HUES64 (cell line): Measurements from ENCODE around the gene KNSTRN.

Source experiments
- H3K27ac ChIP-seq: 2 replicates; pipeline ENCODE4 v1.7.0; 2013; ENCODE audit warnings: low read depth, low read length, inconsistent platforms
- H3K27me3 ChIP-seq: 2 replicates; pipeline ENCODE4 v1.6.1; 2013; ENCODE audit warnings: mild to moderate bottlenecking, low read length; ENCODE audit not compliant: insufficient read depth
- H3K36me3 ChIP-seq: 2 replicates; pipeline ENCODE4 v1.6.1; 2013; ENCODE audit warnings: mild to moderate bottlenecking, low read length; ENCODE audit not compliant: insufficient read depth
- H3K4me1 ChIP-seq: 2 replicates; pipeline ENCODE4 v1.6.1; 2013; ENCODE audit warnings: mild to moderate bottlenecking, low read length, moderate library complexity; ENCODE audit not compliant: insufficient read depth
- H3K4me3 ChIP-seq: 2 replicates; pipeline ENCODE4 v1.5.1; 2013; ENCODE audit warnings: mild to moderate bottlenecking, low read length, moderate library complexity
- H3K9ac ChIP-seq: 2 replicates; pipeline ENCODE4 v1.6.1; 2013; ENCODE audit warnings: mild to moderate bottlenecking, low read depth, low read length
- H3K9me3 ChIP-seq: 2 replicates; pipeline ENCODE4 v1.6.1; 2013; ENCODE audit warnings: low read depth, low read length; ENCODE audit not compliant: insufficient read depth
- WGBS: fragments of 150-250, 120-280 bp; methylation state at CpG from one replicate; pipeline ENCODE4 v1.1.7; 2013; ENCODE audit warnings: missing lambda C conversion rate; 5-methylcytosine and 5-hydroxymethylcytosine counted together

Gene KNSTRN

DNA sequence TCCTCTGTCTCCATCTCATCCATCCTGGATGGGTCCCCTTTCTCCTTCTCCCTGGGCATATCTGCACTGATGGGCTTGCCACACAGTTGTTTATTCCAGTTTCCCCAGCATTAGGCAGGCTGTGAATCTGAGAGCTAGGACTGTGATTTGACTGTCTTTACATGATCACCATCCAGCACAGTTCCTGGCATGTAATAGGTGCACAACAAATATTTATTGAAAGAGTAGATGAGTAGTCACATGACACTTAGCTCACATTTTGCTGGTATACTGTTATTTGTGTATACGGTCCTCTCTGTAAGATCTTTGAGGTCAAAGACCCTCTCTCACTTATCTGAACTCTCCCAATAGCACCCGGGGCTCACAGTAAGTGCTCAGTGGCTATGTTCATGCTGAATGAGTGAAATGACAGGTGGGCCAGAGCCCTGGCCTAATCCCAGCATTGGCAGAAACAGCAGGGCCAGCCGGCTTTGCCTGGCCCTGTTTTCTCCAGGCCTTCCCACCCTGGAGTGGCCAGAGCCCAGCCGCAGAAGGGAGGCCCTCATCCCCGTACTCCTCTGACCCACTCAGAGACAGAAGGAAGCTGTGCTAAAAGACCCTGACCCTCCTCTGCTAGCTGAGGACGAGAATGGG is 42.1 kb downstream of the KNSTRN start:
- Histone ChIP-seq H3K36me3 (no peaks in the 10 kb centered on the region), H3K27me3 (peaks cover 6% of the 10 kb centered on the region), H3K27ac (no peak overlapping the region), H3K9ac (no peak overlapping the region), H3K4me1 (peaks cover 13% of the 10 kb centered on the region), H3K4me3 (no peak overlapping the region), H3K9me3 (no peaks in the 10 kb centered on the region)
- 91% methylated on average over 6 of the region's 6 CpGs for WGBS

DNA sequence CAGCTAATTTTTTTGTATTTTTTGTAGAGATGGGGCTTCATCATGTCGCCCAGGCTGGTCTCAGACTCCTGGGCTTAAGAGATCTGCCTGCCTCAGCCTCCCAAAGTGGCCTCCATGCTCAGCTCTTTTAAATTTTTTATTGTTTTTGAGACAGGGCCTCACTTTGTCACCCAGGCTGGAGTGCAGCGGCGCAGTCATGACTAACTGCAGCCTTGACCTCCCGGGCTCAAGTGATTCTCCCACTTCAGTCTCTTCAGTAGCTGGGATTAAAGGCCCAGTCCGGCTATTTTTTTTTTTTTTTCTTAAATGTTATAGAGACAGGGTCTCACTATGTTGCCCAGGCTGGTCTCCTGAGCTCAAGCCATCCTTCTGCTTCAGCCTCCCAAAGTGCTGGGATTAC is 43.2 kb downstream of the KNSTRN start:
- H3K9ac ChIP-seq, result no peak overlapping the region
- 93% methylated on average over 5 of the region's 5 CpGs for WGBS

DNA sequence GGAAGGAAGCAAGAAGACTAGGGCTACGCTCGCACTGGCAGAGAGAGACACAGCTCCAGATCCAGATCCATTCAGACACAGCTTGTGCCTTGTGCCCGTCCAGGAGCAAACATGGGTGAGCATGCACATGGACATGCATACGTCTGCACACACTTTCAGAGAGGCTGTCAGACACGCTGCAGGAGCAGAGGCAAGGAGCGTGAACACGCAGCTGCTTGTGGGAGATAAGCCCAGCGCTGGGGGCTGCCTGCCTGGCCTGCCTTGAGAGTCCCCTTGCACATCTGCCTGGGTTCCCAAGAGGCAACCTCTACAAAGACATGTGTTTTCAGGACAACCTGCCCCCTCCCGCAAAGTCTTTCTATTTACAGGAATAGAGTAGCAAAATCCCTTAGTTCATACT is 44.7 kb downstream of the KNSTRN start:
- H3K4me3 ChIP-seq, result no peak overlapping the region
- 95% methylated on average over 9 of the region's 9 CpGs for WGBS
- H3K4me1 ChIP-seq, result peaks cover 9% of the 10 kb centered on the region
- H3K9me3 ChIP-seq, result no peaks in the 10 kb centered on the region
- H3K27ac ChIP-seq, result no peak overlapping the region
- H3K27me3 ChIP-seq, result no peaks in the 10 kb centered on the region
- no peak overlapping the region for H3K9ac ChIP-seq
- H3K36me3 ChIP-seq, result no peaks in the 10 kb centered on the region

More for the DNA sequence above, 43.2 kb downstream of the KNSTRN start:
- Histone ChIP-seq H3K4me1 (peaks cover 14% of the 10 kb centered on the region), H3K4me3 (no peak overlapping the region), H3K27ac (no peak overlapping the region), H3K36me3 (no peaks in the 10 kb centered on the region), H3K27me3 (peaks cover 6% of the 10 kb centered on the region), H3K9me3 (no peaks in the 10 kb centered on the region)

DNA sequence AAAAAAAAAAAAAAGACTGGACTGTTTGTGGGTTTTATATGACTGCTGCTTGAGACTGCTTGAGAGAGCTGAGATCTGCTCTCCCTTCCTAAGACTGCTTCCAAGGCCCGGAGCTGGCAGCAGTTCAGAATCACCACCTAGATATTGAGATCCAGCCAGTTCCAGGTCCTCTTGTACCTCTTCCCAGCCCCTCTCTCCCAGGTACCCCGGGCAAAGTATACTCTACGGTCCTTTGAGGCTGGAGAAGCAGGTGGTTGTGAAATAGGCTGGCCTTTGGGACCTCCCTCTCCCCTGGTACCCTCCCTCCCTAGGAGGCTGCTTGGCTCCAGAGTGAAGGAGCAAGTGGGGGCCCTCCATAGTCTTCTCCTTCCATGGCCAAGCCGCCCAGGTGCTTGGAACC is 45.7 kb downstream of the KNSTRN start:
- WGBS, result 90% methylated on average over 4 of the region's 4 CpGs
- Histone ChIP-seq H3K36me3 (no peaks in the 10 kb centered on the region), H3K4me3 (no peak overlapping the region), H3K4me1 (peaks cover 9% of the 10 kb centered on the region), H3K27ac (no peak overlapping the region), H3K27me3 (peaks cover 9% of the 10 kb centered on the region), H3K9me3 (no peaks in the 10 kb centered on the region), H3K9ac (no peak overlapping the region)

DNA sequence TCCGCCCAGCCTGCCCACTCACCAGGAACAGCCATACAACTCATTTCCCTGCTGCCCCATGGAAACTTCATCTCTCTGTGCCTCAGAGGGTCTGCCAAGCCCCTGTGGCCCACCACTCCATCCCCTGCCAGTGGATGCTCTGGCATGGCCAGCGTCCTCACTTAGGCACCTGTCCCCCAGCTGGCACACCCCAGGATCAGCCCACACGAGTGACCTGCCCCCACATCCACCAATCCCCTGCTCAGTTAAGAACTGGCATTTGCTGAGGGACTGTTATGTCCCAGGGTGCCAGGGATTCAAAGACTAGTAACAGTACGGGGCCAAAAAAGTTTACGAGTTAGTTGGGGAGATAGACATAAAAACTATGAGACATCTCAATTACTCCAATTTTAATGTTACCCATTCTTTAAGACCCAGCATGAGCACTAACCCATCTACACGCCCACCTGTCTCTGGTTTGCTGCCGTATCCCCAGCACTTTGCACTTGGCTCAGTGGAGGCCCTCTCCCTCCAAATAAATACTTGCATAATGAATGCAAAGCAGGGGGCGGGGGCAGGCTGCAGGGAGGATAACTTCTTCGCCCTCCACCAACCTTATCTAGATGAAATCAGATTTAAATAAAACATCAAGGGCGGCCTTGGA is 46.7 kb downstream of the KNSTRN start:
- no peaks in the 10 kb centered on the region for H3K9me3 ChIP-seq
- WGBS, result 80% methylated on average over 9 of the region's 10 CpGs
- peaks cover 9% of the 10 kb centered on the region for H3K4me1 ChIP-seq
- no peak overlapping the region for H3K9ac ChIP-seq
- no peak overlapping the region for H3K27ac ChIP-seq
- H3K36me3 ChIP-seq, result no peaks in the 10 kb centered on the region
- H3K4me3 ChIP-seq, result no peak overlapping the region
- H3K27me3 ChIP-seq, result peaks cover 19% of the 10 kb centered on the region

DNA sequence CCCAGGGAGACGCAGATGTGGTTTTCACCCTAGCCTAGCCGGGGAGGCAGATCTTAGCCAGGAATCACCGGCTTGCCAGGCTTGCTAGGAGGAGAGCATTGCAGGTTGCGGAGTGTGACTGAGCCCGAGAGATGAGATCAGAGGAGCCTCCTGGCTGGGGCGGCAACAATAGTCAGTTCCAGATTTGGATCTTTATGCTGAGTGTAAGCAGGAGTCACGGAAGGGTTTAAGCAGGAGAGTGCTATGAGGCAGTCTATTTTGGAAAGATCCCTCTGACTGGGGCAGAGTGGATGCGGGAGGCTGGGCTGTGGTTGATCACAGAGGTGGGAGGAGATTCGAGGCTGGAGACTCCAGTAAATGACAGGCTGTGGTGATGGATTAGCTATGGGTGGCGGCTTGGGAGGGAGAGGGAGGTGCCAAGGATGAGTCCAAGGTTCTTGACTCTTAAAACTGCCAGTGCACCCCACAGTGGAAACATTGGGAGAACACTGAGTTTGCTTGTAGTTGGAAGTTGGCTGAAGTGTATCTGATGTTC is 47.8 kb downstream of the KNSTRN start:
- Histone ChIP-seq H3K27ac (no peak overlapping the region), H3K4me1 (peaks cover 18% of the 10 kb centered on the region), H3K27me3 (peaks cover 30% of the 10 kb centered on the region), H3K9me3 (no peaks in the 10 kb centered on the region), H3K9ac (no peak overlapping the region), H3K4me3 (no peak overlapping the region), H3K36me3 (no peaks in the 10 kb centered on the region)
- 49% methylated on average over 10 of the region's 10 CpGs for WGBS

DNA sequence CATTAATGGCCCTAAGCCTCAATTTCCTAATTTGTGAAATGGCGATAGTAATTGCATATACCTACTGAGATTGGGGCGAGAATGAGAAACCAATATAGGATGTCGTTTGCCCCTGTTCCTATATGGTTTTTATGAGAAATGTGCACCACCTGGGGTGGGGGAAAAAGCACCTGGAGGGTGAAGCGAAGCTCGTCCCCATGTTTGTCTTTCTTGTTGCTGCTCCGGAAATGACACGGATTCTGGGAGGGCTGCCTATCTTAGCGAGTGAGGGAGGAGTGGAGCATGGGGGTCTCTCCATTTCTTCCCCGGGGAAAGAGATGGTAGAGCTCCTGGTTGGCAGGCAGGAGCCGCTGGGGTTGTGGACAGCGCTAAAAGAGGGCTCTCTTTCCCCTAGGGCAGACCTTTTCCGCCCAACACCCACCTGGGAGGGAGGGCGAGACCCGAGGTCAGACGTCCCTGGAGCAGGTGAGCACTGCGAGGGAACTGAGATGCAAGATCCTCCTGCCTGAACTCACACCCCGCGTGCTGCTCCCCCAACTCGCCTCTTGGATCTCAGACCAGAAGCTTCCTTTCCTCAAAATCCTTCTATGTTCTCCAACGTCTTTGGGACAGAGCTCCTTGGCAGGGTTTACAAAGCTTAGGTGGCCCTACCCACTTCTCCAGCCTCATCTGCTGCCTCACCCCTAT is 52.6 kb downstream of the KNSTRN start:
- Histone ChIP-seq H3K9me3 (no peaks in the 10 kb centered on the region), H3K27ac (no peak overlapping the region), H3K9ac (0 out of 2 replicates have a peak overlapping the region, but pooled peaks have one; percentile 36), H3K4me3 (peak overlapping the region; percentile 66), H3K36me3 (no peaks in the 10 kb centered on the region), H3K27me3 (peaks cover 68% of the 10 kb centered on the region), H3K4me1 (peaks cover 35% of the 10 kb centered on the region)
- WGBS, result 41% methylated on average over 20 of the region's 20 CpGs

DNA sequence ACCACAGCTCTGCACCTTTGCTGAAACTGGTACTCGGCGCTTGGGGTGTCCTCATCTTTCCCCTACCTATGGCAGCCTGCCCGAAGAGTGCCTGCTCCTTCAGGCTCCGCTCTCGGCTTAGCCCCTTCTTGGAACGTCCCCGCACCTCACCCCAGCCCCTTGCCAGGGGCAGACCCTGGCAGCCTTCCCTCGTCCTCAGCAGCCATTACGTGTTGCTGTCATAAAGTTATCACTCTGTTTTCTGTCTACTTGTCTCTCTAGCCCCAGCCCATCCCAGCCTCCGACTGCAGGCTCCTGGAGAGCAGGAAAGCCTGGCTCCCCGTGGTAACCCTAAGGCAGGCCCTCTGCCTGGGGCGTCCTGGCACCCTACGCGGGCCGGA is 53.2 kb downstream of the KNSTRN start:
- no peak overlapping the region for H3K27ac ChIP-seq
- peak overlapping the region; percentile 36; the same call in 1 of the 2 replicates for H3K9ac ChIP-seq
- H3K27me3 ChIP-seq, result peaks cover 68% of the 10 kb centered on the region
- no peaks in the 10 kb centered on the region for H3K36me3 ChIP-seq
- peak overlapping the region; percentile 66 for H3K4me3 ChIP-seq
- H3K4me1 ChIP-seq, result peaks cover 35% of the 10 kb centered on the region
- WGBS, result 11% methylated on average over 15 of the region's 15 CpGs
- H3K9me3 ChIP-seq, result no peaks in the 10 kb centered on the region

DNA sequence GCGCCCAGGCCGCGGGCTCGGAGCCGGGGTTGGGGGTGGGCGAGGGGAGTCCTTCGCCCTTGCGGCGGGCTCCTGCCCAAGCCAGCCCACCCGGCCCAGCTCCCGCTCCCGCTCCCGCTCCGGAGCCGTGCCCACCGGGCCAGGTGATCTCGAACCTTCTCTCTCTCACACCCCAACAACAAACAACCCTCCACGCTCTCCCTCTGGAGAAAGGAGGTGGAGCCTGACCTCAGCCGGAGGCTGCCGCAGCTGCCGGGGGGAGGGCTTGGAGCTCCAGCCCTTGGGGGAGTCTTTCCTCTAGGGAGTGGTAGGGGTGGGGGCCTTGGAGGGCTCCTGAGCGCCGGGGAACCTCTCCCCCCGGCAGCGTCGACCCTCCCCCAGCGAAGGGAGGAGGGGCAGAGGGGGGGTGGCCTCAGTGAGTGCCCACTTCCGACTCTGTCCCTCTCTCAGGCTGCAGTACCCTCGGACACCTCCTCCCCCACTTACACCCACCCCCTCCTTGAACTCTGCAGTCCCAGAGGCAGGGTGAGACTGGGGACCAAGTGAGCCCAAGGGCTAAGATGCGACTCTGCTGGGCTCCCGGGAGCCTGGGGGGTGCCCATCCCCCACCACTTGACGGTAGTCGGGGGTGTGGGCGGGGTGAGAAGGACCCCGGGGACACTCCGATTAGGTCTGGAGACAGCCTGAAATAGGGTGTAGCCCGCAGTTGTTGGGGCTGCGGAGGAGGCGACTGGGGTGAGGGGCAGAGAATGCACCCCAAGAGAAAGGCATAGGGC is 53.8 kb downstream of the KNSTRN start:
- Histone ChIP-seq H3K4me1 (peaks cover 35% of the 10 kb centered on the region), H3K36me3 (no peaks in the 10 kb centered on the region), H3K27ac (no peak overlapping the region), H3K9me3 (no peaks in the 10 kb centered on the region), H3K27me3 (peaks cover 68% of the 10 kb centered on the region), H3K9ac (peak overlapping the region; percentile 36), H3K4me3 (peak overlapping the region; percentile 66)
- under 1% methylated on average over 35 of the region's 39 CpGs for WGBS

DNA sequence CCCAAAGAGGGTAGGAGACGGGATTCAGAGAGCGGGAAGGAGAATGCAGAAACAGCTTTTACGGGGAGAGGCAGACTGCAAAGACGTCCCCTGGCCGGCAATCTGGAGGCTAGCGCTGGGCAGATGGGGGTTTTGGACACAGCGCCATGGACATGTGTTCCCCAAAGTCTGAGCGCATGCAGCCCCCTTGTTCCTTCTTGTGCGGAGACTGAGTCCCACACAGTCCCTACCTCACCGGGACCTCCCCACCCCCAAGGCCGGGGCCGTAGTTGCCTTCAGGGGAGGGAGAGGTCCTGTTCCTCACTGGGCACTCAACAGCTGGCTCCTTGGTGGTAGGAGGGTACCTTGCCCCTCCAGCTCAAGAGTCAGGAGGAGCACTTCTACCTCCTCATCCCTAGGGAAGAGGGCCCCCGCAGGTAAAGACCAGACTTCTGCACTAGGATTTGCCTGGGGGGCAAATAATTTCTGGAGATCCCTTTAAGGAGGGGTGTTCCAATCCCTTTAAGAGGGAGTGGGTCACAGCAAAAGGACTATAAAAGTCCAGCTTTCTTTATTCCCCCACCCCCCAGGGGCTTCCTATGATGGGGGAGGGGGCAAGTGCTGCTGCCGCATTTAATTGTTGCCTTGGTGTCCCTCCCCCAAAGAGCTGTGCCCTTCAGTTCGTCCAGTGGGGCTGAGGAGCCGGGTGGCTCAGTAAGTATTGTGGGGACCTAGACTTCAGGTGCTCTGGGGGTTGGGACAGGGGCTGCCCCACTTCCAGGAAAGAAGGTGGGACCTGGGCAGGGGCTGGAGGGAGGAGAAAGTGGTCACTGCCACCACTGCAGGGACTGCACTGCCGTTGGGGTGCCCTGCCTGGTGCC is 54.6 kb downstream of the KNSTRN start:
- 1% methylated on average over 16 of the region's 17 CpGs for WGBS
- Histone ChIP-seq H3K27me3 (peaks cover 68% of the 10 kb centered on the region), H3K36me3 (no peaks in the 10 kb centered on the region), H3K9me3 (no peaks in the 10 kb centered on the region), H3K4me3 (peak overlapping the region; percentile 66), H3K27ac (no peak overlapping the region), H3K4me1 (peaks cover 35% of the 10 kb centered on the region), H3K9ac (peak overlapping the region; percentile 43)
